GM18526 (cell line): ENCODE data around the gene SLC6A3.

Source experiments
- POLR2A ChIP-seq: IDR thresholded peaks from 3 replicates; pipeline ENCODE4 v1.6.1; 2011; ENCODE audit not compliant: insufficient read length; ENCODE audit errors: extremely low read depth

Gene SLC6A3

DNA sequence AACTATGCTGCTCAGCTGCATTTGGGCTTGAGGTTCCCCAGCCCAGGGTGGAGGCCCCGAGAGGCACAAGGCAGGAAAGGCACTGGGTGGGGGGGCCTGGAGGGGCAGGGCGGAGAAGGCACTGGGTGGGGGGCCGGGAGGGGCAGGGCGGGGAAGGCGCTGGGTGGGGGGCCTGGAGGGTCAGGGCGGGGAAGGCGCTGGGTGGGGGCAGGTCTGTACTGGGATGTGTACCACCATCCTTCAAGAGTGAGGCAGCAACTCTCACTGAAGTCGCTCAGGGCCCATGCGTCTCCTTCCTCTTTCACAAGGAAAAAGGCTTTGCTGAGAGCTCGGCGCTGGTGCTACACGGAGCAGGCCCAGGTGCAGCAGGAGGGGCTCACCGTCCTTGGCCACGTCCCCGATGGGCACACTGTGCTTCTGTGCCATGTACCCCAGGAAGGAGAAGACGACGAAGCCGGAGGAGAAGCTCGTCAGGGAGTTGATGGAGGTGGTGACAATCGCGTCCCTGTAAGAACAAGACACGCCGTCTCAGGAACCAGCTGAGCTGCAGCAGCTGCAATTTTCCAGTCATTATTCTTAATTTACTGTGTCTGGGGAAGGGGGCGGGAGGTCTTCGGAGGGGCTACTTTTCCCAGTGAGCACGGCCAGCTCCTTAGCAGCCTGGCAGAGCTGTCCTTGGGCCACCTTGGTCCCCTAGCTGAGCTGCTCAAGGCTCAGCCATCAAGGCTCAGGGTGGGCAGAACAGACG, 30.8 kb downstream of the SLC6A3 start:
- TF ChIP-seq POLR2A = no peak

DNA sequence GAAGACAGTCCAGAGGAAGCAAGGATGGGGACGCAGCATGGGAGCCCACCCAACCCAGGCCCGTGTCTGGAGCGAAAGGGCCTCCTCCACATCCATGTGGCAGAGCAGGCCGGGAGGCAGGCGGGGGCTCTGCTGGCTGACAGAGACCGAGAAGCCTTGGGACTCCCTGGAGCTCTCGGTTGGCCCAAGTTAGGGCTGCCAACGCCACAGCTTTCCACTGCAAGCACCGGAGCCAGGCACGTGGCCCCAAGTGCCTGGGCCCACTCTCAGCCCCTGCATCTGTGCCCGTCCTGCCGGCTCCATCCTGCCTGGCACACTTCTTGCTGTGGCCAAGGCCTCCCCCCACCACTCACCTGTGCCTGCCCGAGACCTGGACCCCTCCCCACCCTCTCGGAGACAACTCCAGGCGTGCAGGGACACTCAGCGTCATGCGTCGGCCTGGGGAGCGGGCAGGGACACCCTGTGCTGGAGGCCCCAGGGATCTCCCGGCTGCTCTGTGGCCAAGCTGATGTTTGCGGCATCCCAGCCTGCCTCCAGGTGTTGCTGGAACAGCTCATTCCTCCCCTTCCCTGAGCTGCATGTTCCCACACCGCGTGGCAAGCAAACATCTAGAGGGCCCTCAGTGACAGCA, 31.5 kb downstream of the SLC6A3 start:
- no peak for TF ChIP-seq POLR2A

DNA sequence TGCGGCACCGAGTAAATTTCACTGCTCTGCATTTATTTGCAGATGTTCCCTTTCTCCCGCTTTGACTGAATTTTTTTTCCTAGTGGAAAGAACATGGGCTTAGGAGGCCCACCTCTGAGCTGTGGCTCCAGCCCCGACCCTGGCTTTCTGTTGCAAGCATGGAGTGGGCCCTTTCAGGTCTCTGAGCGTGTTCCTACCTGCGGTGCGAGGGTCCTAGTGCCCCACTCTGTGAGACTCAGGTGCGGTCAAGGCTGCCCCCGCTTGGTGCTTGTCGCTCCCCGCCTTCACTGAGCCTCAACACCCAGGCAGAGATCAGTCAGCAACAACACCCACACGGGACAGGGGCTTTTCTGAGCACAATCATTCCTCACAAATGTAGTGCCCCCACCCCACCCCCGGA, 32.0 kb downstream of the SLC6A3 start:
- TF ChIP-seq POLR2A = no peak

DNA sequence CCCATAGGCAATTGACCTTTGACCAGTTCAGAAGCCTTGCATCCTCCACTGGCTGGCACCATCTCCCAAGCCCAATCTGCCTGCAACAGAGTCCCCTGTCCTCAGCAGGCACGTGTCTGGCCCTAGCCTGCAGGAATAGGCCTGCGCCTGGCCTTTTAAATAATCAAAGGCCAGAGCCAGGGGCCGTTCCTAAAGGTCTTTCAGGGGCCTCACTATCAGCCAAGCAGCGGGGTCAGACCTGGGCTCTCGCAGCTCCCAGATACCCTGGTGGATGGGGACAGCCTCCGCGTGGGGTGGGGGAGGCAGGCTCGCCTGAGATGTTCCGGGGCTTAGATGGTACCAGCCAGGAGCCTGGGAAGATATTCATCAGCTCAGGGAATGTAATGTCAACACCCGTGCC, 32.6 kb downstream of the SLC6A3 start:
- TF ChIP-seq POLR2A = no peak

DNA sequence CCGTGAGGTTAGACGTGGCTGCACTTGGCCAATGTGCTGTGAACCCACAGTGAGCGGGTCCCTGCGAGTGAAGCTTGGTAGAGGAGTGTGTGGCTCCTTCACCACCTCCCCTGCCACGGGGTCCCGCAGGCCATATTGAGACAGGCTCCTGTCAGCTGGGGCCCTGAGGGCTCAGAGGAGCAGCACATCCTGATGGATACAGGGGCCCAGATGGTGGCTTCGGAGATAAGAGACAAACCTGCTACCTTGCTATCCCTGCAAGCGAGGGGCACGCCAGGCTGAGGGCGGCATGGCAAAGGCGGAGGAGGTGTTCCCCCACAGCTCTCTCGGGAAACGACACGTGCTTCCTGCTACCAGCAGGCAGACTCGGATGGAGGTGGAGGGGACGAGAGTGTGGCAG, 33.1 kb downstream of the SLC6A3 start:
- no peak for TF ChIP-seq POLR2A

DNA sequence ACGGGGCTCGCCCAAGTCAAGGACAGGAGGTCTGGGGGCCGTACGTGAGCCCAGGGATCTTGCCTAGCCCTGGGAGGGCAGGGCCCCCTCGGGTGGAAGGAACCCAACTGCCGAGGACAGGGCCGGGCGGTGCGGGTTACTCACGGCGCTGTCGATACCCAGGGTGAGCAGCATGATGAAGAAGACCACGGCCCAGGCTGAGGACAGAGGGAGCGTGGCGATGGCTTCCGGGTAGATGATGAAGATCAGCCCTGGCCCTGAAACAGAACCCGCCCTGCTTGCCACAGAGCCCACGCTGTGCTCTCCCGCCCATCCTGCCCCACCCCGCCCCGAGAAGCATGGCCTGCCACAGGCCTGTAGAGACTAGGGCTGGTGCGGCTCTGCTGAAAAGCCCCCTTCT, 34.1 kb downstream of the SLC6A3 start:
- no peak for TF ChIP-seq POLR2A

DNA sequence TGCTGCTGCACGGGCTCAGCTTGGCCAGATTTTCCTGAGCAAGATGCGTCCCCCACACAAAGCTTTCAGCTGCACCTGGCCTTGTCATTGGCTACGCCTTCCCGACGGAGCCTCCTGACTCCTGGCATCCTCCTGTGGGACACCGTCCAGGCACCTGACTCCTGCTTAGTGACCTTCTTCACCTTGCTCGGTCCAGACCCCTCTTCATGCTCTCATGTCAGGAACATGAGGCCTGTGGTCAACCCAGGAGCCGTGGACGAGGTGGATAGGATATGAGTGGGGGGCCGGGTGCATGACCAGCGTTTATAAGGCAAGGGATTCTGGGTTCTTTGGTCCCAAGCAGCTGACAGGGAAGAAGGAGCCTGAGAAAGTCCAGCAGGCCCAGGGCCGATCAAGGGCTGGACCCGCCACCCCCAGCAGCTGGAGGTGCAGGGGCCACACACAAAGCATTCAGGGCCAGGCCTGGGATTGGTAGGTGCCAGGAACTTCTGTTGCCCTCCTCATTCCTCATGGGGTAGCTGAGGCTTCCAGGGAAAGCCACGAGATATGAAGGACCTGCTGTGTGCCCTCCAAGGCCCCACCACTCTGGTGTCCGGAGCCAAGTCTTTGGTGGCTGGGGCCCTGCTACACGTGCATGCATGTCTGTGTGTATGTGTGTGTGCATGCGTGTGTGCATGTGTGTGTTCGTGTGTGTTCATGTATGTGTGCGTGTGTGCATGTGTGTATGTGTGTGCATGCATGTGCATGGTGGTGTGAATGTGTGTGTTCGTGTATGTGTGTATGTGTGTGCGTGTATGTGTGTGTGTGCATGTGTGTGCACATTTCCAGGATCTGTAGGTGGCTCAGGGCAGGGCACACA, 34.9 kb downstream of the SLC6A3 start:
- no peak for TF ChIP-seq POLR2A

DNA sequence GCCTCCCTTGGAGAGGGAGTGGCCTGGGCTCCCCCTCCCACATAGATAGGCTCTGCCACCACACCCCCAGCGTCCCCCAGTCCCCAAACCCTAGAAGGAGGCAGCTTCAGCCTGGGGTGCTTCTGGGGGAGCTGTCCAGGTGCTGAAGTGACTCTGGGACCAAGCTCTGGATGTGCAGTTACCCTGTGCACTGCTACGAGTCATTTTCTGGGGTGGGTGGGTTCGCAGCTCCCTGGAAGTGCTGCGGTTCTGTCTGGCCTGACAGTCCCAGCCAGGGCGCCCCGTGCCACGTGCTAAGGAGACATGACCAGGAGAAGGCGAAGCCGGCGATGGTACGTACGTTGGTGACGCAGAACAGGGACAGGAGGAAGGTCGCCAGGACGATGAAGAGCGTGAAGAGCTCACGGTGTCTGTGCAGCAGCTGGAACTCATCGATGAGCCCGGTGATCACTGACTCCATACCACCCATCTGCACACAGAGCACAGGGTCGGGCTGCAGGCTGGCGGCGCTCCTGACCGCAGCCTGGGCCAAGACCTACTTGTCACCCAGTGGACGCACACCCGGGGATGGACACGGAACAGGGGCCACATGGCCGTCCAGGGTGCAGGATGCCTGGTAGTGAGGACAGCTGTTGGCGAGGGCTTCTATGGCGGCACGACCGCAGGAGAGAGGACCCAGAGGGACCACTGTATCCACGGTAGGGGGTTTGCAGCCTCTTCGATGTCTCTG, 35.7 kb downstream of the SLC6A3 start:
- no peak for TF ChIP-seq POLR2A

DNA sequence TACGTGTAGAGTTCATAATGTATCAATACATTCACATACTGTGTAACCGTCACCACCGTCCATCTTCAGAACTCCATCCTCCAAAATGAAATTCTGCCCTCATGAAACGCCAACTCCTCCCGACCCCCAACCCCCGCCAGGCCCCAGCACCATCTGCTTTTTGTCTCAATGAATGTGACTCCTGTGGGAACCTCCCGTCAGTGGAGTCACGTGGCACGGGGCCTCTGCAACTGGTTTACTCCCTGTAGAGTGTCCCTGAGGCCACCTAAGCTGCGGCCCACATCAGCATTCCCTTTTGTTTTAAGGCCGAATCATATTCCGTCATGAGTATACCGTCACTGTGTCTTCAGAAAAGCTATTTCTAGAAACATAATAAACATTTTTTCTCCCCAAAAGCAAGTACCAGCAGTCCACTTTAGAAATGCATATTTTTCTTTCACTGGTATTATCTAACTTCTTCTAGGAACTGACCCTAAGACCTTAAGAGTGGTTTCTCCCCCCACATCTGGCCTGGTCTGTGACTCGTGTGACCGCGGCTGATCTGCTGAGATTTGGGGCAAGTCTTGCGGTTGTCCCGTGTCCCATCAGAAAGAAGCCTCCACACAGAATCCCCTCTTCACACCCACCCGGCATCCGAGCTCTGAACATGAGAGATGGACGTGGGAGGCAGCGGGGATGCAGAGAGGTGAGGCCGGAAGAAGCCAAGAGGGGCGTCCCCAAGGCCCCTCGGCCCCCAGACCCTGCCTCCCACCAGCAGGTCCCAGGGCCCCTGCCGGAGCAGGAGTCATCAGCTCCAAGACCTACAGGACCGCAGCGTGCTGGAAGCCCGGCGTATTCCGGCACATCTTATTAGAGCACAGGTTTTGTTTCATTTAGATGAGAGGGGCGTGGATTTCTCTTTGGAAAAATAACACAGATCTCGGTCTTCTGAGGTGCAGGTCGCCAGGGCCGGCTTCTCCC, 38.3 kb downstream of the SLC6A3 start:
- no peak for TF ChIP-seq POLR2A

DNA sequence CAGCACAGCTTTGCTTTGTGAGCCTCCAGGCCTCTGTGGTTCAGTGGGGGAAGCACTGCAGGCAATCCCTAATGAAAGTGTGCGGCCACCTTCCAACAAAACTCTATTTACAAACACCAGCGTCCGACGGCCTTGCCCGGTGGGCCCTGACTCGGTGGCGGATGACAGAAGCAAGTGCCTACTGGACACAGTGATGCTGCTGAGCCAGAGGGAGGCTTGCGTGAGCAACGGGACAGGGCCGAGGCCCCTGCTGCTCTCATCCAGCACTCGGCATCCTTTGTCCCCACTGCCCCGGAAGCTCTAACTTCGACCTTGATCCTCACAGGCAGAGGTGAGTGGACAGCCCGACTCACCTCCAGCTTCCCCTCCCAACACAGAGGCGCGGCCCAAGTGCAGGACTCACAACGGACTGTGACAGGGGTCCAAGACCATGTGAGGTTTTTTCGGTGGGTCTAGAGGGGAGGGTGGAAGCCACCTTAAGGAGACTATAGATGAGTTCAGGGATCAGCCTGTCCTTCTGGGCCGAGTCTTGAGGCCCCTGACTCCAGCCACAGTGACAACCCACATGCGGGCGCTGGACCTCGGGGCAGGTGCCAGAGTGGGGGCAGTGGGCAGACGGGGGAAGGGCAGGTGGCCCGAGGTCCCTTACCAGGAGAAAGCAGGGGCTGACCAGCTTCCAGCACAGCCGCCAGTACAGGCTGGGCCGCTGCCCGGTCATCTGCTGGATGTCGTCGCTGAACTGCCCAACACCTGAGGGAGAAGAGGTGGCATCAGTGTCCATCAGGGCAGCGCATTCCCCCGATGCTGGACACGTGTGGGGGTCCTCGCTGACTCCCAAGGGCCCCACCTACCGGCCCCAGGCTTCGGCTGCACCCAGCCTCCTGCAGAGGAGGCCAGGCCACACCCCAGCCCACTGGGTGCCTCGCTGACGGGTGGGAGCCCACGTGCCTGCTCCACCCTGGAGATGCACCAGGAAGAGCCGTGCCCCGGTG, 39.4 kb downstream of the SLC6A3 start:
- no peak for TF ChIP-seq POLR2A

DNA sequence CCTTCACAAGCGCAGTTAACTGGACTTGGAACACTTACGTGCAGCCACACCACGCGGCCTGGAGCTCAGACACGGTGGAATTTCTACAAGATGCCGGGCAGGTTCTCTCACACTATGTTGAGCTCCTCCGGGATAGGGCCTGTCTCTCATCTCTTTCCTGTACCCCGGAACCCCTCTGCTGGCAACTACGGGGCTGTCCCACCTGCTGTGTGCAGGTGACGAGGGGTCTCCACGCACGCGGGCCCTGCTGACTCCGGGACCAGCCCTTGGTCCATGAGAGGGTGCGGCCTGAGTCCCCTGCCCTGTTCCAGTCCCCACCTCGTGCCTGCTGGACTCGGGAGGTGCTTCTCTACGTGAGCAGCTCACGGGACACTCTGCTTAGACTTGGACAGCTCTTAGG, 40.1 kb downstream of the SLC6A3 start:
- no peak for TF ChIP-seq POLR2A

DNA sequence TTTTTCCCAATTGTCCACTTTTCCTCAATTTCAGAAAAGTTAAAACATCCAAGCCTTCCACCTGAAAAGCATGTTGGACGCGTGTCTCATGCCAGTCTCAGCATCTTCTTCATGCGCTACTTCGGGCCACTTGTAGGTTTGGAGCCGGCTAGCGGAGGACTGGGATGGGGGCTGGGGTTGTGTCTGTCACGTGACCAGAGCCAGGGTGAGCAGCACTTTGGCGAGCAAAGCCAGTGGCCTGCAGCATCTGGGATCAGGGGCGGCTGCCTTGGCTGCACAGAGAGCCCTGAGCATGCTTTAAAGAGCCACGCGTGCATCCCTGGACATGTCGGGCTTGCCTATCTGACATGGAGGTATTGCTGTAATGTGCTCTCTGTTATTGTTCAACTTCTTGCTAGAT, 41.2 kb downstream of the SLC6A3 start:
- TF ChIP-seq POLR2A = no peak

DNA sequence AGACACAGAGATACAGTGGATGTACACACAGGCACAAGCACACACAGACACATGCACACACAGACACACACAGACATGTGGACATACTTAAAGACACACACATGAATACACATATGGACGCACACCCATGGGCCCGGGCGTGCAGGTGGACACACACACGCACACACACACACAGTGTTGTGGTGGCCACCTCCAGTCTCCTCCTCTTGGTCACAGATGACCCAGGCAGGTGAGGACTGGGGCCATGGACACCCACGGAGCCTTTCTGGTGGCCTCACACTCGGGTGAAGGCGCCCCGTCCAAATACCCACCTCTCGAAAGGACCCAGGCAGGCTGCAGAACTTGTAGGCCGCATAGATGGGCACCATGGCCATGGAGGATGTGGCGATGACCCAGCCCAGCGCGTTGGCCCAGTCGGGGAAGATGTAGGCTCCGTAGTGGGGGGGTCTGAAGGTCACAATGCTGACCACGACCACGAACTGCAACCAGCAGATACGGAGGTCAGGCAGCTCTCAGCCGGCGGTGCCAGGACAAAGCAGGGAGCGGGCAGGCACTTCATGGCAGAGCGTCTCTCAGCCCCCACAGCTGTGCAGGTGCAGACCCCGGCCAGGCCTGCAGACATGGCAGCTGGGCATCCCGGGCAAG, 42.5 kb downstream of the SLC6A3 start:
- no peak for TF ChIP-seq POLR2A

DNA sequence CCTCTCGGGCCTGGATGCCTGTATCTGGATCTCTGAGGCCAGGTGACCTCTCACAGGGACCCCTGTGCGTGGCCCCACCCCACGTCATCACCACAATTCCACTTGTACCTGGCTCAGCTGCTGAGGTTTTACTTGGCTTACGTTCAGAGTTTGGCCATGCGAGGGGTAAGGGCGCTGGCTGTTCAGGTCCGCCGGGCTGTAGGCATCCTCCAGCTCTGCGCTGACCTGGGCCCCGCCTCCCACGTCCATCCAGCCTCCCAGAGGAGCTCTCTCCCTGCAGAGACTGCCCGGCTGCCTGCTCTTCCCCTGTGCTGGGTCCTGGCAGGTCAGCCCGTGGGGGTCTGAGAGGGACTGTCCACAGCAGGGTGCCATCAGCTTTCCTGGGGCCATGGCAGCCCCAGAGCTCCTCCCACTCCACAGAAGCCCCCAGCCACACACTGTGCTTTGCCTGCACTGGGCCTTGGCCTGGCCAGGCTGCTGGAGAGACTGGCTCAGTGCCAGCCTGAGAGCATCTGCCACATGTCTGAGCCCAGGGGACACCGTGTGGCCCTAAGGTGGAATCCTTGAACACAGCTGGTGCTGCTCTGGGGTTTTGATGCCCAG, 43.6 kb downstream of the SLC6A3 start:
- TF ChIP-seq POLR2A = no peak
